Lung (tissue), 12 donors: ENCODE results near the gene LTV1. TPM values are rescaled to one million over a fixed set of nuclear protein-coding genes. Genes with fewer than 3 reads are reported as not detected.

ENCODE experiments used
- ATAC-seq: fragments of 200-7000 bp; cut with Tn5 transposase; one replicate; pipeline ENCODE4 v1.9.1; 2020; ENCODE audit warnings: moderate number of reproducible peaks; ENCODE audit not compliant: insufficient read depth, low FRiP score
- DNase-seq, 3 donors: peaks; one replicate each; pipeline ENCODE4 v3.0.0-alpha.2; 2013 to 2017
- H3K27ac ChIP-seq, 2 donors: one replicate each; pipeline ENCODE4 v1.5.1; 2013; ENCODE audit warnings: mild to moderate bottlenecking in 2 of 2, moderate library complexity in 2 of 2, control low read depth in 1 of 2, inconsistent platforms in 1 of 2, low read depth in 1 of 2, low read length in 1 of 2
- H3K27me3 ChIP-seq, 3 donors: one replicate each; pipeline ENCODE4 v1.5.1; 2013; ENCODE audit warnings: low read length in 2 of 3; ENCODE audit not compliant: control insufficient read depth in 3 of 3, insufficient read depth in 3 of 3
- H3K36me3 ChIP-seq, 4 donors: one replicate each; pipeline ENCODE4 v1.5.1; 2013; ENCODE audit warnings: low read length in 4 of 4, mild to moderate bottlenecking in 1 of 4, moderate library complexity in 1 of 4; ENCODE audit not compliant: control insufficient read depth in 4 of 4, insufficient read depth in 4 of 4
- H3K4me1 ChIP-seq, 5 donors: one replicate each; pipeline ENCODE4 v1.5.1; 2013; ENCODE audit warnings: low read length in 5 of 5, mild to moderate bottlenecking in 2 of 5, moderate library complexity in 1 of 5; ENCODE audit not compliant: control insufficient read depth in 5 of 5, insufficient read depth in 5 of 5
- H3K4me3 ChIP-seq: one replicate; pipeline ENCODE4 v1.5.1; 2013; ENCODE audit warnings: mild to moderate bottlenecking, control low read depth, moderate library complexity
- H3K9ac ChIP-seq, 2 donors: one replicate each; pipeline ENCODE4 v1.5.1; 2013; ENCODE audit warnings: low read length in 2 of 2, control low read depth in 1 of 2; ENCODE audit not compliant: insufficient read depth in 1 of 2
- H3K9me3 ChIP-seq, 4 donors: one replicate each; pipeline ENCODE4 v1.5.1; 2013; ENCODE audit warnings: low read length in 3 of 4, mild to moderate bottlenecking in 1 of 4, moderate library complexity in 1 of 4; ENCODE audit not compliant: control insufficient read depth in 4 of 4, insufficient read depth in 3 of 4
- CTCF ChIP-seq: IDR thresholded peaks from 2 replicates; pipeline ENCODE4 v1.5.1; 2012; ENCODE audit warnings: mild to moderate bottlenecking; ENCODE audit errors: control extremely low read depth, extremely low read depth
- WGBS, 2 donors: extraction: QIAGEN DNeasy Blood & Tissue Kit; methylation state at CpG; one replicate each; pipeline ENCODE4 v1.1.7; 2013; 5-methylcytosine and 5-hydroxymethylcytosine counted together
- polyA plus RNA-seq, 2 donors: library from polyadenylated mRNA; stranded (reverse); fragments of 200-250 nt; gene quantifications; one replicate each; pipeline ENCODE4 v1.2.1, GENCODE V29; 2013
- total RNA-seq, 2 donors: library from RNA; depleted of rRNA in 1 of 2; stranded (reverse); fragments of >200 nt in 1 of 2; gene quantifications; one replicate each; pipeline ENCODE4 v1.2.1, GENCODE V29; 2014 to 2021
- donor health status: control.
- donor health status: control.
- donor health status: Bipolar disorder and iron deficiency.
- donor health status: healthy.
- donor health status: DM: yes; HTN: yes; CAD: no.

The LTV1 gene
- total and polyA plus RNA-seq, 4 donors: 15.6 to 31.9 (median 26.4) TPM

GRCh38 chr6:143803769-143804568 lies 39.2 kb upstream of the LTV1 start:
- no peak for TF ChIP-seq CTCF
- WGBS, 2 donors: 80 to 85% methylated on average over 9 of the region's 9 CpGs
- Histone ChIP-seq H3K27me3 (no peaks in the 10 kb centered on the region), H3K36me3 (peaks cover 0 to 13% (median 9%) of the 10 kb centered on the region in 4 donors), H3K4me3 (no peak overlapping the region), H3K27ac (no peak overlapping the region), H3K4me1 (peaks cover 0 to 2% (median 0%) of the 10 kb centered on the region in 5 donors), H3K9me3 (peaks cover 0 to 3% (median 0%) of the 10 kb centered on the region in 4 donors), H3K9ac (no peak overlapping the region)
- DNase-seq (no peak), ATAC-seq (no peak)

GRCh38 chr6:143804835-143805239 lies 38.3 kb upstream of the LTV1 start:
- H3K36me3 ChIP-seq: peaks cover 0 to 13% (median 10%) of the 10 kb centered on the region in 4 donors
- no peak for DNase-seq
- WGBS, 2 donors: 71 to 86% methylated on average over 4 of the region's 4 CpGs
- no peak for TF ChIP-seq CTCF
- no peak overlapping the region for H3K27ac ChIP-seq
- no peak overlapping the region for H3K9ac ChIP-seq
- no peaks in the 10 kb centered on the region for H3K9me3 ChIP-seq
- H3K4me1 ChIP-seq: peaks cover 0 to 2% (median 0%) of the 10 kb centered on the region in 5 donors
- ATAC-seq: no peak
- no peak overlapping the region for H3K4me3 ChIP-seq
- no peaks in the 10 kb centered on the region for H3K27me3 ChIP-seq

GRCh38 chr6:143806282-143807102 lies 36.6 kb upstream of the LTV1 start:
- Histone ChIP-seq H3K9ac (no peak overlapping the region), H3K4me3 (no peak overlapping the region), H3K4me1 (peaks cover 0 to 6% (median 0%) of the 10 kb centered on the region in 5 donors), H3K9me3 (no peaks in the 10 kb centered on the region), H3K36me3 (peaks cover 0 to 13% (median 10%) of the 10 kb centered on the region in 4 donors), H3K27me3 (no peaks in the 10 kb centered on the region), H3K27ac (no peak overlapping the region)
- ATAC-seq: peak; percentile 39
- no peak for TF ChIP-seq CTCF
- no peak for DNase-seq
- WGBS, 2 donors: 78 to 86% methylated on average over 8 of the region's 8 CpGs
